Glomerular visceral epithelial cell (primary cell): ENCODE results near the gene SUN2.

Experiments
- DNase-seq: peaks from one replicate; pipeline ENCODE4 v3.0.0-alpha.2; 2016; ENCODE audit errors: extremely low spot score

The SUN2 gene

GRCh38 chr22:38715852-38716251, 39.9 kb downstream of the SUN2 start:
- no peak for DNase-seq

DNA sequence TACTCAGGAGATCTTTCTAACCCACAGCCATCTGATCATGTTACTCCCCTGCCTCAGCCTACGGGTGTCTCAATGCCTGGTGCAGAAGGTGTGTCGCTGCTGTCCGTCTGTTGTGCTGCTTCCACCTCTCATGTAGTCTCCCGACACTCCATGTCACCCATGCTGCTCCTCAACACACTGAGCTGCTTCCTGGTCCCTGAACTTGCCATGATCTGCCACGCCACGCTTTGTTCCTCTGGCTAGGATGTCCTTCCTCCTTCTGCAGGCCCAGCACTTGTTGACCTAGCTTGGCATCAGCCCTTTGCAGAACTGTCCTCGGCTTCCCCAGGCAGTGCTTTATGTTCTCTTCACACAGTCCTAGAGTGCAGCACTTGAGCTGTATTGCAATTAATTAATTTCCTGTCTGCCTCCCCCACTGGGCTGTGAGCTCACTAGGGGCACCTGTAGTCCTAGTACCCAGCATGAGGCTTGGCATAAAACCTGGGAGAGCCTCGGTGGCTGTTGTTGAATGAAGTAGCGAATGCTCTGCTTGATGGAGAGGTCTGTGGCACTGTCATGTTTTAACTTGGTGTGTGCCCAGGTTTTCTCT, 40.5 kb downstream of the SUN2 start:
- no peak for DNase-seq

DNA sequence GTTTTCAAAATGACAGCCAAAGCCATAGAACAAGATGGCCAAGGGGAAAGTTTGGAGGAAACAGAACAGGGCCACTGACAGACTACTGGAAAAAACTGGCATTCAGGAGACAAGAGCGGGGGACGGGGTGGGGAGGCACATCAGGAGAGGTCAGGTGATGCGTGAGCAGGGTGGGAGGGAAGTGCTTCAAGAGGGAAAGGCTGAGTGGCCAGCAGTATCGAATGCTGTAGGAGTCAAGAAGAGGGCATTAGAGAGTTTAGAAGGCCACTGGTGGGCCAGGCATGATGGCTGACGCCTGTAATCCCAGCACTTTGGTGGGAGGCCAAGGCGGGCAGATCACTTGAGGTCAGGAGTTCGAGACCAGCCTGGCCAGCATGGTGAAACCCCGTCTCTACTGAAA, 41.9 kb downstream of the SUN2 start:
- DNase-seq: no peak

GRCh38 chr22:38712486-38713207, 43.2 kb downstream of the SUN2 start:
- no peak for DNase-seq

DNA sequence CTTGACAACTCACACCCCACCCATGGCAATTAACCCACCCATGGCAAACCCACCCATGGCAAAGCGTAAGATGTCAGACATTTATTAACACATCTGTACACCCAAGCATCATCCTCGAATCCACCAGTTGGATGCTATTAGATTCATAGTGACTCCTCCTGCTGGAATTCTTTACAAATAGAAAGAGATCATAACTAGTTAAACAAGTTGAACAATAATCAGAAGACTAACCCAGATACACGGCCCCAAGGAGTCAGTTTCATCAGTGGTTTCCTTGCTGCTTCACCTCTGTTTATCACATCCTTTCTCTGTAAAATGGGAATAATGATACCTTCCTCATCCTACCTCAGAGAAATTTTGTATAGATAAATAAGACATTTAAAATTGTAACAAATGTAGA, 44.9 kb downstream of the SUN2 start:
- no peak for DNase-seq

DNA sequence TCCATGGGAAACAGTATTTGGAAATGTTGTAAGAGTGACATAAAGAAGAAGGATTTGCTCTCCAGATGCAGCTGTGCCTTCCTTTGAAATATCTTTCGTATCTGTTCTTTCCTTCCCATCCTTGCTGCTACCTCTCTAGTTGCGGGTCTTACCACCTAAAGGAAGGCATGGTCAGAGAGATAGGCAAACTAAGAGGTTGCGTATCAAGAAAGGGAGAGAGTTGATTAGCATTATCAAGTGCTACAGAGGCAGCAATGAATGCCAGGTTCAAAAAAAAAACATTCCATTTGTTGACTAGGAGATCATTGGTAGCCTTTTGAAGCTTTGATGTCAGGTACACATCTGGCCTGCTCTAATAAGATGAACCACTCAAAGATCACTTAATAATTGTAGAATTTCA, 45.4 kb downstream of the SUN2 start:
- no peak for DNase-seq

DNA sequence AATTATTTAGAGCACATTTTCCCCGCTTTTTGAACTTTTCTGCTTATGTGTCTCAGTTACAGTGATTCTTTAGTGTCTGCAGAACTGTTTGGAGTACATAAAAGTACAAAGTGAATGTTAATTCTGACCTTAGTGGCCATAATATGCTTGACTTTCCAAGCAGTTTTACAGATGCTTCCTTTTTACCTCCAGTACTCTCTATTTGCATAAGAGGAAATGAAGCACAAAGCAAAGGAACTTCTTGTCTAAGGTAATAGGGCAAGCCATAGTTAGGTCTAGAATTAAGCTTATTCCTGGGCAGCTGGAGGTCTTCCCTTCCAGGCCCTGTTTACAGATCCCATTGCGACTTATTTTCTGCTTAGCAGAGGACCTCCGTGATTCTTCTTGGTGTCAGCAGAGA, 46.5 kb downstream of the SUN2 start:
- no peak for DNase-seq

DNA sequence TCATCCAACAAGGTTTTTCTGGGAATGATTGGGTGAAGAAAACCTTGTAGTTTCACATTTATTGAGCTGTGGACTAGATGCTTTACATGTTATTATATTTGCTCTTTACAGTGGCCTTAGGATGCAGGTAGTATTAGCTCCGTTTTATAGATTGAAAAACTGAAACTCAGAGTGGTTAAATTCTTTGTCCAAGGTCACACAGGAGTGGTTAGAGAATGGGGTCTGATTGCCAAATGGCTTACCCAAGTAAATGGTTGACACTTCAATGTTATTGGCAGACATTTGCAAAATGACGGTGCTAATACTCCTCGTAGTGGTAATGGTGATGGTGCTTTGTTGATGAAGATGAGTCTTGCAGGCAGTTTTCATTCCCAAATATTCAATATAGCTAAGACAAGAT, 47.8 kb downstream of the SUN2 start:
- no peak for DNase-seq

GRCh38 chr22:38707346-38707745, 48.5 kb downstream of the SUN2 start:
- DNase-seq: peak; percentile 9

GRCh38 chr22:38706901-38707195, 49.0 kb downstream of the SUN2 start:
- no peak for DNase-seq

- peak; percentile 18 for DNase-seq
Measured at GRCh38 chr22:38706101-38706900, 49.5 kb downstream of the SUN2 start.

GRCh38 chr22:38705235-38706100, 50.3 kb downstream of the SUN2 start, which contains the start of gene GTPBP1:
GTPBP1 (plus strand) TSS chr22:38705944; CDS start chr22:38705956, 12 bp downstream.
- peak; percentile 100 for DNase-seq

DNA sequence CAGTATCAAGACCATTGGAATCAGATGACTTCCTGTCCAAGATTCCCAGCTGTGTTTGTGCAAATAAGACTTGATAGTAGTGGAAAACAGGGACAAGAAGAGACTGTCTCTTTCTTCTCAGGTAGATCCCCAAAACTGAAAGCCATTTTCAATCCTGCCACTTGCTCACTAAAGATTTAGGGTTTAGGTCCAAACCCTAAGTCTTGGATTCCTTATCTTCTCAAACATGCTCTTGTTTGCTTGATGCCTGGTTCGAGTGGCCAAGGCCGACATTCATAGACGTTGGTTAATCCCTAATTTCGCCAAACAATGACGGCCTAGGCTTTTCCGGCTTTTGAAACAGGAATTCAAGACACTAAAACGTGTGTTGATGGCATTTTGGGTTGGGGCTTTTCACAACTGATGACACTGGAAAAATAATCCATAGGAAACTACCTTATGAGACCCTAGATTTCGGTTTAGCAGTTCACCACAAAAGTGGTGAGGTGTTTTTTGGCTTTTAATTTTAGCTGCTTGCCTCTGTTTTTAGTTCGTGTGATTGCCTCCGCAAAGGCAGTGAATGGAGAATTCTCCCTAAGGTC, 51.1 kb downstream of the SUN2 start:
- DNase-seq: no peak

GRCh38 chr22:38700789-38701628, 54.8 kb downstream of the SUN2 start, which contains the start of gene JOSD1:
JOSD1 (minus strand) TSS chr22:38700943; CDS start chr22:38699987, 956 bp downstream.
- peak; percentile 90 for DNase-seq

GRCh38 chr22:38700270-38700788, 55.5 kb downstream of the SUN2 start:
- DNase-seq: no peak

GRCh38 chr22:38699784-38700183, 56.0 kb downstream of the SUN2 start:
- peak; percentile 17 for DNase-seq

- DNase-seq: no peak
Measured at GRCh38 chr22:38699143-38699542, 56.7 kb downstream of the SUN2 start.

GRCh38 chr22:38698407-38699094, 57.2 kb downstream of the SUN2 start:
- DNase-seq: no peak

DNA sequence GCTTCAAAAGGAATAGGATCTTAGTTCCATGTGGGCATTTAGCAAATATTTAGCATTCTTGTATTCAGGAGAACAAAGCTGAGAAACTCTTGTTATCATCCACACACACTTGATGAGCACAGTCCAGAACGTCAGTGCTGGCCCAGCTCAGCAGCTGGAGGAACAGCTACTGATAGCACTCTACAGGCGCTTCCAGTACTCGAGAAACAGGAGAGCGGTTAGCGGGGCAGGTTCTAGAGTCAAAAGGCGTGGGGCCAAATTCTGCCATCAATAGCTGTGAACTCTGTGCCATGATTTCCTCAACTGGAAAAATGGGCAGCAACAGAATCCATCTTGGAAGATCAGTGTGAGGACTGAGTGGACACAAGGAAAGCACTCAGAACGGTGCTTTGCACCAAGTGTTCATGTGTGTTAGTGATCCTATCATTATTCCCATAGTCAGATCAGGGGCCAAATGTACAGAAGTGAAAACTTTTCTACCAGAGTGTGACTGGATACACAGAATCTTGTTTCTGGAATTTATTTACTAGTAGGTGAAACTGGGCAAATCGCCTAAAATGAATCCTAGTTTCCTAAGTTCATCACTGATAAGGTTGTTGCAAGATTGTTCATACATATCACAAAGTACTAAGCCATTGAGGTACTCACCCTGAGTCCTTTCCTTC, 58.2 kb downstream of the SUN2 start:
- DNase-seq: no peak
